Choroid plexus epithelial cell (primary cell): ENCODE data around the gene RAC2.

Experiments
- DNase-seq: peaks from one replicate; pipeline ENCODE4 v3.0.0-alpha.2; 2010; ENCODE audit warnings: low read depth
- H3K4me3 ChIP-seq: 2 replicates; pipeline ENCODE4 v1.5.1; 2011; ENCODE audit warnings: low read depth, mild to moderate bottlenecking, control low read depth, low read length, moderate library complexity
- CTCF ChIP-seq: conservative IDR thresholded peaks from 2 replicates; pipeline ENCODE4 v1.5.1; 2011; ENCODE audit warnings: low read depth, mild to moderate bottlenecking, control low read depth, inconsistent platforms, low read length, moderate library complexity

RAC2 gene

GRCh38 chr22:37190262-37190780 is 53.7 kb downstream of the RAC2 start:
- DNase-seq: no peak
- no peak for TF ChIP-seq CTCF
- H3K4me3 ChIP-seq: no peak overlapping the region

GRCh38 chr22:37188901-37189466 is 55.1 kb downstream of the RAC2 start:
- no peak overlapping the region for H3K4me3 ChIP-seq
- no peak for DNase-seq
- TF ChIP-seq CTCF: no peak

GRCh38 chr22:37187891-37188761 is 55.9 kb downstream of the RAC2 start, which contains the start of gene C1QTNF6:
C1QTNF6 (minus strand) TSS chr22:37188247; CDS start chr22:37188213, 34 bp downstream.
- no peak for TF ChIP-seq CTCF
- H3K4me3 ChIP-seq: peak within 1 kb of the TSS; percentile 49
- no peak for DNase-seq

- peak overlapping the region; percentile 49 for H3K4me3 ChIP-seq
- DNase-seq: no peak
These were observed 56.5 kb downstream of the RAC2 start for GRCh38 chr22:37187552-37187890.

GRCh38 chr22:37186997-37187522 is 57.0 kb downstream of the RAC2 start:
- H3K4me3 ChIP-seq: peak overlapping the region; percentile 23
- DNase-seq: no peak
- TF ChIP-seq CTCF: no peak

More at GRCh38 chr22:37187552-37187890, 56.5 kb downstream of the RAC2 start:
- no peak for TF ChIP-seq CTCF

GRCh38 chr22:37186228-37186996 is 57.7 kb downstream of the RAC2 start:
- TF ChIP-seq CTCF: no peak
- peak; percentile 96 for DNase-seq
- H3K4me3 ChIP-seq: no peak overlapping the region
